GM19351 (cell line): ENCODE results near the gene RESP18.
"Not testable (repeated sequence)": the region's sequence is repeated elsewhere in the genome, so short reads cannot be mapped to it uniquely, and the experiment has no call there.

Experiments
- ATAC-seq: cut with Tn5 transposase; IDR thresholded peaks from one replicate; pipeline ENCODE4 v1.9.1; 2021; ENCODE audit warnings: mild to moderate bottlenecking, moderate library complexity; ENCODE audit not compliant: unreplicated experiment

Gene RESP18

GRCh38 chr2:219292616-219293015 is 39.9 kb downstream of the RESP18 start:
- ATAC-seq: no peak

GRCh38 chr2:219291910-219292490 is 40.5 kb downstream of the RESP18 start:
- no peak for ATAC-seq

- no peak for ATAC-seq
Observed at GRCh38 chr2:219291394-219291793, 41.1 kb downstream of the RESP18 start.

- no peak for ATAC-seq
Observed at GRCh38 chr2:219290381-219291171, 42.0 kb downstream of the RESP18 start.

GRCh38 chr2:219289537-219290361 is 42.8 kb downstream of the RESP18 start:
- ATAC-seq: no peak

- no peak for ATAC-seq
Observed at GRCh38 chr2:219289195-219289536, 43.4 kb downstream of the RESP18 start.

GRCh38 chr2:219287580-219288265 is 44.8 kb downstream of the RESP18 start:
- no peak for ATAC-seq

- ATAC-seq: not testable (repeated sequence)
Observed at GRCh38 chr2:219287116-219287440, 45.5 kb downstream of the RESP18 start.

GRCh38 chr2:219286436-219287115 is 46.0 kb downstream of the RESP18 start:
- ATAC-seq: no peak

- no peak for ATAC-seq
Observed at GRCh38 chr2:219285894-219286425, 46.6 kb downstream of the RESP18 start.

- no peak for ATAC-seq
Observed at GRCh38 chr2:219285373-219285735, 47.2 kb downstream of the RESP18 start.

- no peak for ATAC-seq
Observed at GRCh38 chr2:219284501-219285372, 47.8 kb downstream of the RESP18 start.

GRCh38 chr2:219282943-219283581 is 49.5 kb downstream of the RESP18 start:
- ATAC-seq: no peak

GRCh38 chr2:219282375-219282774 is 50.2 kb downstream of the RESP18 start:
- ATAC-seq: no peak

GRCh38 chr2:219281588-219281987 is 51.0 kb downstream of the RESP18 start:
- ATAC-seq: no peak

GRCh38 chr2:219280651-219281050 is 51.9 kb downstream of the RESP18 start:
- no peak for ATAC-seq

- ATAC-seq: no peak
Observed at GRCh38 chr2:219279916-219280516, 52.5 kb downstream of the RESP18 start.

GRCh38 chr2:219279151-219279915 is 53.2 kb downstream of the RESP18 start, which contains the start of gene DNAJB2:
Gene DNAJB2 (plus strand): TSS chr2:219279366. CDS start chr2:219279834, 468 bp downstream.
- ATAC-seq: peak; percentile 79
